Progenitor cell of endocrine pancreas (in vitro differentiated cells): Measurements from ENCODE around the gene RP9. TPM values are rescaled to one million over a fixed set of nuclear protein-coding genes. Genes with fewer than 3 reads are reported as not detected.

Source experiments
- DNase-seq: peaks from one replicate; pipeline ENCODE4 v3.0.0; 2021; ENCODE audit warnings: low spot score; ENCODE audit not compliant: unreplicated experiment
- H3K27ac Mint-ChIP-seq: 2 replicates; pipeline ENCODE4 v1.8.0; 2021; ENCODE audit warnings: mild to moderate bottlenecking, moderate library complexity, mixed read lengths
- H3K27me3 Mint-ChIP-seq: 2 replicates; pipeline ENCODE4 v1.8.0; 2021; ENCODE audit warnings: mixed read lengths
- H3K36me3 Mint-ChIP-seq: 2 replicates; pipeline ENCODE4 v1.8.0; 2022; ENCODE audit warnings: mixed read lengths; ENCODE audit not compliant: insufficient read depth
- H3K4me1 Mint-ChIP-seq: 2 replicates; pipeline ENCODE4 v1.8.0; 2021; ENCODE audit warnings: low read depth, mixed read lengths
- H3K4me3 Mint-ChIP-seq: 2 replicates; pipeline ENCODE4 v1.8.0; 2021; ENCODE audit warnings: low read depth, mild to moderate bottlenecking, moderate library complexity, mixed read lengths
- H3K9me3 Mint-ChIP-seq: 2 replicates; pipeline ENCODE4 v1.8.0; 2021; ENCODE audit warnings: low read depth, mixed read lengths
- total RNA-seq: library from RNA; stranded (reverse); gene quantifications from 2 replicates; pipeline ENCODE4 v1.2.1, GENCODE V29; 2021
- TF ChIP-seq, protein P1 (sequence below): fragments of 200-600 bp; sonication (generic); IDR thresholded peaks from one replicate; pipeline ENCODE4 v1.5.0; 2021; ENCODE audit warnings: antibody characterized with exemption, mild to moderate bottlenecking; ENCODE audit not compliant: unreplicated experiment

RP9 gene
- total RNA-seq, 1 donor from 2014 or later, result 26.2 TPM

GRCh38 chr7:33066771-33067170 is 42.4 kb downstream of the RP9 start:
- peaks cover 38% of the 10 kb centered on the region for H3K9me3 Mint-ChIP-seq
- H3K36me3 Mint-ChIP-seq, result peaks cover 17% of the 10 kb centered on the region
- H3K27ac Mint-ChIP-seq, result no peak overlapping the region
- H3K4me3 Mint-ChIP-seq, result no peak overlapping the region
- no peak for DNase-seq
- H3K4me1 Mint-ChIP-seq, result peaks cover 7% of the 10 kb centered on the region
- TF ChIP-seq, protein P1, sequence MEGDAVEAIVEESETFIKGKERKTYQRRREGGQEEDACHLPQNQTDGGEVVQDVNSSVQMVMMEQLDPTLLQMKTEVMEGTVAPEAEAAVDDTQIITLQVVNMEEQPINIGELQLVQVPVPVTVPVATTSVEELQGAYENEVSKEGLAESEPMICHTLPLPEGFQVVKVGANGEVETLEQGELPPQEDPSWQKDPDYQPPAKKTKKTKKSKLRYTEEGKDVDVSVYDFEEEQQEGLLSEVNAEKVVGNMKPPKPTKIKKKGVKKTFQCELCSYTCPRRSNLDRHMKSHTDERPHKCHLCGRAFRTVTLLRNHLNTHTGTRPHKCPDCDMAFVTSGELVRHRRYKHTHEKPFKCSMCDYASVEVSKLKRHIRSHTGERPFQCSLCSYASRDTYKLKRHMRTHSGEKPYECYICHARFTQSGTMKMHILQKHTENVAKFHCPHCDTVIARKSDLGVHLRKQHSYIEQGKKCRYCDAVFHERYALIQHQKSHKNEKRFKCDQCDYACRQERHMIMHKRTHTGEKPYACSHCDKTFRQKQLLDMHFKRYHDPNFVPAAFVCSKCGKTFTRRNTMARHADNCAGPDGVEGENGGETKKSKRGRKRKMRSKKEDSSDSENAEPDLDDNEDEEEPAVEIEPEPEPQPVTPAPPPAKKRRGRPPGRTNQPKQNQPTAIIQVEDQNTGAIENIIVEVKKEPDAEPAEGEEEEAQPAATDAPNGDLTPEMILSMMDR, result no peak
- H3K27me3 Mint-ChIP-seq, result no peaks in the 10 kb centered on the region

DNA sequence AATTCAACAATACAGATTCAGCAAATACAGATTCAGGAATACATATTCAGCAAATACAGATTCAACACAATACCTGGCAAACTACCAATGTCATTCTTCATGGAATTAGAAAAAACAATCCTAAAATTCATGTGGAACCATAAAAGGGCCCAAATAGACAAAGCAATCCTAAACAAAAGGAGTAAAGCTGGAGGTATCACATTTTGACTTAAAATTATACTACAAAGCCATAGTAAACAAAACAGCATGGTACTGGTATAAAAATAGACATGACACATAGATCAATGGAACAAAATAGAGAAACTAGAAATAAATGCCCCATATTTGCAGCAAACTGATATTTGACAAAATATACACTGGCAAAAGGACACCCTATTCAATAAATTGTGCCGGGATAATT is 43.2 kb downstream of the RP9 start:
- H3K36me3 Mint-ChIP-seq, result peaks cover 16% of the 10 kb centered on the region
- H3K9me3 Mint-ChIP-seq, result peaks cover 33% of the 10 kb centered on the region
- no peak for DNase-seq
- no peak overlapping the region for H3K27ac Mint-ChIP-seq
- TF ChIP-seq, protein P1, result no peak
- peaks cover 8% of the 10 kb centered on the region for H3K4me1 Mint-ChIP-seq
- H3K27me3 Mint-ChIP-seq, result no peaks in the 10 kb centered on the region
- H3K4me3 Mint-ChIP-seq, result no peak overlapping the region

- TF ChIP-seq, protein P1, result no peak
- peaks cover 23% of the 10 kb centered on the region for H3K36me3 Mint-ChIP-seq
- H3K9me3 Mint-ChIP-seq, result peaks cover 24% of the 10 kb centered on the region
- peak; percentile 88 for DNase-seq
- H3K4me3 Mint-ChIP-seq, result peak overlapping the region; percentile 93
- no peaks in the 10 kb centered on the region for H3K27me3 Mint-ChIP-seq
- H3K27ac Mint-ChIP-seq, result peak overlapping the region; percentile 97
- H3K4me1 Mint-ChIP-seq, result peaks cover 18% of the 10 kb centered on the region
Measured at GRCh38 chr7:33062782-33063443, 46.3 kb downstream of the RP9 start.

GRCh38 chr7:33062023-33062781 is 47.0 kb downstream of the RP9 start, which contains the start of gene NT5C3A:
TSS of gene NT5C3A (minus strand) at chr7:33062776. CDS start at chr7:33062705, 71 bp downstream.
- Mint-ChIP-seq H3K27me3 (no peaks in the 10 kb centered on the region), H3K36me3 (peaks cover 23% of the 10 kb centered on the region), H3K9me3 (peaks cover 24% of the 10 kb centered on the region), H3K27ac (peak within 1 kb of the TSS; percentile 97), H3K4me1 (peaks cover 18% of the 10 kb centered on the region), H3K4me3 (peak within 1 kb of the TSS; percentile 93)
- TF ChIP-seq, protein P1, result no peak
- DNase-seq, result peak; percentile 47

DNA sequence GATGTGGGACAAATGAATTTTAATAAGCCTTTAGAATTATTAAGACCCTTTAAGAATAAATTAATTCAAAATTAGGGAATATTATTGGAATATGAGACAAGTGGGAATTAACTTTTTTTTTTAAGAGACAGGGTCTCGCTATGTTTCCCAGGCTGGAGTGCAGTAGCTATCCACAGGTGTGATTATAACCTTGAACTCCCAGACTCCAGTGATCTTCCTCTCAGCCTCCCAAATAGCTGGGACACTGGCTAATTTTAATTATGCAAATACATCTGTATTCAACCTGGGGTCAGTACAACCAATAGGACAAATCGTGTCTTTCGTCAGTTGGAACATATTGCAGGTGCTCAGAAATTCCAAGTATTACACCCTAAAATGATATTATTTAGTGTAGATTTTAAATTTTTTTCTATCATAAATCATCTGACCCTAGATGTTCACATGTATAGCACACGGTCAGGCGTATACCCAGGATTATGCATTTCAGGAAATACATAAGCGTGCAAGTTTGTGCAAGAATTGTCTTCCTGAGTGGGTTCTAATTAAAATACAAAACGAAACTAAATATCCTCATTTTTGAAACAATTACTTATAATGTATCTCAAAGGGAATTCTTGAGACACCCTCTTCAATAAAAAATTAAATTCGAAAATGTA is 47.8 kb downstream of the RP9 start:
- H3K27me3 Mint-ChIP-seq, result no peaks in the 10 kb centered on the region
- TF ChIP-seq, protein P1, result no peak
- H3K9me3 Mint-ChIP-seq, result peaks cover 17% of the 10 kb centered on the region
- peak overlapping the region; percentile 97 for H3K27ac Mint-ChIP-seq
- H3K36me3 Mint-ChIP-seq, result peaks cover 22% of the 10 kb centered on the region
- H3K4me1 Mint-ChIP-seq, result peaks cover 18% of the 10 kb centered on the region
- no peak for DNase-seq
- peak overlapping the region; percentile 93 for H3K4me3 Mint-ChIP-seq
